Coronary artery (tissue), 2 donors: Measurements from ENCODE around the gene ARFRP1.
A peak's percentile ranks its signal among the peaks of the same experiment; 100 is the strongest.

ENCODE experiments used
- DNase-seq: peaks from one replicate; pipeline ENCODE4 v3.0.0-alpha.2; 2017; ENCODE audit warnings: low spot score
- H3K27ac ChIP-seq, 2 donors: fragments of 200-600 bp; sonication (generic); one replicate each; pipeline ENCODE4 v1.5.1; 2016 to 2019
- H3K4me3 ChIP-seq: fragments of 200-600 bp; sonication (generic); 2 replicates; pipeline ENCODE4 v1.5.1; 2016; ENCODE audit warnings: mild to moderate bottlenecking, moderate library complexity
- CTCF ChIP-seq: fragments of 200-600 bp; sonication (generic); IDR thresholded peaks from one replicate; pipeline ENCODE4 v1.5.1; 2019; ENCODE audit warnings: antibody characterized with exemption

The ARFRP1 gene

DNA sequence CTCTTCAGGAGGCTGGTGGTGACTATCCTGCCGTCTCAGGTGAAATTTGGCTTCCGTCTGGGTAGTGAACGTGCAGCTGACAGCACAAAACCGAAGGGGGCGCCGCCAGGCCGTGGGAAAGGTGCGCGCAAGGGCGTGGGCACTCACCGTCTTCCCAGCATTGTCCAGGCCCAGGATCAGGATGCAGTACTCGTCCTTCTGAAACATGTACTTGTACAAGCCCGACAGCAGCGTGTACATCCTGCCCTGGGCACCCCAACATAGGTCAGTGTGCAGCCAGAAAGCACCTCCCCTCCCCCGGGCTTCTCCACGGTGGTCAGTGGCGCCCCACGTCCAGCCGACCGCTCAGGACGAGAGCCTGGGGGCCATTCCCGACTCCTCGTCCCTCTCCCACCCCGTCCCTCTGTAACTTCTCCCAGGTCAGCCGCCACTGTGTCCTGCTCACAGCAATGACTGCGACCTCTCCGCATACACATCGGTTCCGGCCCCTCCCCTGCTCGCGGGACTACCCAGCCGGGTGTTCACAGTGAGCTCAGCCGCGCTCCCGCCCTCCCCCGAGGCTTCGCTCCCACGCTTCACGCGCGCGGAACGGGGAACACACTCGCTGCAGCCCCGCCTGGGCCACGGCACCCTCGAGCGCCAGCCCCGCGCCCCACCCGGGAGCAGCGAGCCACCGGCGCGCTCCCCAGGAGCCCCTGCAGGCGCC, 771 bp downstream of the ARFRP1 start:
- Histone ChIP-seq H3K4me3 (peak overlapping the region; percentile 90), H3K27ac (peak overlapping the region; percentile 77 to 94)
- TF ChIP-seq CTCF = no peak
- DNase-seq = peak; percentile 79

DNA sequence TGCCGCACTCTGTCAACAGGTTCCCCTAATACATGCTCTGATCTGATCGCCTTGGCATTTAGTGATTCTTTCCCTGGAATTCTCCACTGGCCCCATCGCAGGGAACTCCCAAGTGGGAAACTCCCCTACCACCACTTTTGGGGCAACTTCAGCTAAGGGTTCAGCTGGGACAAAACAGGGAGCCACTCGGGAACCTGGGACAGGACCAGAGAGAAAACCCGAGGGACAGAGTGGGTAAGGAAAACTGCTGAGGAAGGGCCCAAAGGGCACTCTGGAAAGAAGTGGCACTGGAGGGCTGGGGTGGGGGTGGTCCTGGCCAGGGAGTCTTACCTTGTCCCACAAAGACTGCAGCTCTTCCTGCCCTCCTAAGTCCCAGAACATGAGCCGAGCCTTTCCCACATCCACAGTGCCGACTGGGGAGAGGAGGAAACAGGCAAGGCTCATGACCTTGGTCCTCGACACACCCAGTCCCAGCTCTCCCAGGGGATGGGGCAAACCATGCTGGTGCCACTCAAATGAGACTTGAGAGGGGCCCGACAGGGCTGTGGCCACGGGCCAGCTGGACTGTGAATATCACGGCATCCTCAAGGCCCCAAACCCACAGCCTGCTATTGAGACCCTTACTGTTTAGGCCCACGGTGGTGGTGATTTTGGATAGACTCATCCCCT, 1.6 kb downstream of the ARFRP1 start:
- H3K27ac ChIP-seq = peak overlapping the region; percentile 77 to 94
- peak overlapping the region; percentile 90 for H3K4me3 ChIP-seq
- TF ChIP-seq CTCF = no peak
- peak; percentile 71 for DNase-seq

GRCh38 chr20:63705232-63706026, 2.3 kb downstream of the ARFRP1 start:
- no peak overlapping the region for H3K27ac ChIP-seq
- TF ChIP-seq CTCF = no peak
- DNase-seq = peak; percentile 65
- H3K4me3 ChIP-seq = no peak overlapping the region

DNA sequence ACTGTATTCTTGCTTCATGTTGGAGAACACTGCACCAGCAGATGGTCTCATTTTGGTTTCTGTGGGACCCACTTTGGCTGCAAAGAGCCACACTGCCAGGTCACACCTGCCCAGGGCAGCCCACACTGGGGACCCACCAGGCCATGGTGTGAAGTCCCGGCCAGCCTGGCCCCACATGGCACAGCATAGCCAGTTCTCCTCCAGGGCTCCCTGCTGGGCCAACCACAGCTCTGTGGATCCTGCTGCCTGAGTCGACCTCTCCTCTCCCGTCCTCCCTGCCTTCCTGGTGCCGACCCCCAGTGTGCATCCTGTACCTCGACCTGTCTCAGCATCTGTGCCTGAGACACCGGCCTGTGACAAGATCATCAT, 3.0 kb downstream of the ARFRP1 start:
- no peak overlapping the region for H3K4me3 ChIP-seq
- peak; percentile 72 for DNase-seq
- TF ChIP-seq CTCF = no peak
- no peak overlapping the region for H3K27ac ChIP-seq

GRCh38 chr20:63703976-63704748, 3.6 kb downstream of the ARFRP1 start:
- H3K4me3 ChIP-seq = no peak overlapping the region
- peak; percentile 62 for DNase-seq
- H3K27ac ChIP-seq = no peak overlapping the region
- TF ChIP-seq CTCF = no peak

- TF ChIP-seq CTCF = no peak
- DNase-seq = peak; percentile 73
- Histone ChIP-seq H3K27ac (no peak overlapping the region), H3K4me3 (no peak overlapping the region)
Measured at GRCh38 chr20:63703471-63703975, 4.3 kb downstream of the ARFRP1 start.
